Activated CD4-positive, alpha-beta memory T cell treated with anti-CD3 and anti-CD28 coated beads for 36 hours (primary cell): ENCODE results near the gene RERE. TPM values are rescaled to one million over a fixed set of nuclear protein-coding genes. Genes with fewer than 3 reads are reported as not detected.
A peak's percentile ranks its signal among the peaks of the same experiment; 100 is the strongest.

ENCODE experiments used
- CTCF ChIA-PET: fragments of 350-600 bp; sonication (Branson Sonifier 250); formaldehyde crosslinking; loops from one replicate; lab custom pipeline; 2021; ENCODE audit warnings: antibody characterized with exemption, inconsistent platforms; lab: Charles Lee
- POLR2A ChIA-PET: fragments of 350-600 bp; sonication (Branson Sonifier 250); formaldehyde crosslinking; loops from one replicate; lab custom pipeline; 2021; ENCODE audit warnings: antibody characterized with exemption; lab: Charles Lee
- DNase-seq: peaks from one replicate; pipeline ENCODE4 v3.0.0-alpha.2; 2020
- H3K27ac Mint-ChIP-seq: one replicate; pipeline ENCODE4 v1.8.0; 2021; ENCODE audit warnings: mixed read lengths
- H3K27me3 Mint-ChIP-seq: one replicate; pipeline ENCODE4 v1.8.0; 2021; ENCODE audit warnings: mixed read lengths
- H3K36me3 Mint-ChIP-seq: one replicate; pipeline ENCODE4 v1.8.0; 2021; ENCODE audit warnings: mixed read lengths
- H3K4me1 Mint-ChIP-seq: one replicate; pipeline ENCODE4 v1.8.0; 2021; ENCODE audit warnings: low read depth, mixed read lengths
- H3K4me3 Mint-ChIP-seq: one replicate; pipeline ENCODE4 v1.8.0; 2021; ENCODE audit warnings: mild to moderate bottlenecking, mixed read lengths
- H3K9me3 Mint-ChIP-seq: one replicate; pipeline ENCODE4 v1.8.0; 2021; ENCODE audit warnings: mixed read lengths
- intact Hi-C: fragments of 100-400 bp; cut with micrococcal nuclease; formaldehyde crosslinking; loops from one replicate; pipeline ENCODE4 v1.15.1; 2023
- total RNA-seq, 2 experiments: library from RNA; stranded (reverse); gene quantifications; one replicate each; pipeline ENCODE4 v1.2.3, GENCODE V29; 2021

The RERE gene
- total RNA-seq, 2 experiments from 2014 or later: 45.0 to 50.5 TPM

GRCh38 chr1:8572106-8572505, 245.3 kb downstream of the RERE start:
- Mint-ChIP-seq H3K27ac (no peak overlapping the region), H3K4me3 (no peak overlapping the region), H3K9me3 (no peaks in the 10 kb centered on the region), H3K36me3 (no peaks in the 10 kb centered on the region), H3K4me1 (no peaks in the 10 kb centered on the region), H3K27me3 (no peaks in the 10 kb centered on the region)
- DNase-seq: no peak
- ChIA-PET CTCF (interaction anchor here (1.1 to 3.4 kb wide), 3 partner anchors 11 to 154 kb away, joined by 3 to 29 read pairs (median 9); no protein-coding TSS in a partner anchor), POLR2A (no interaction called here)
- intact Hi-C loops: no loop called here

- Mint-ChIP-seq H3K27ac (no peak overlapping the region), H3K27me3 (no peaks in the 10 kb centered on the region), H3K36me3 (no peaks in the 10 kb centered on the region), H3K9me3 (no peaks in the 10 kb centered on the region), H3K4me3 (no peak overlapping the region), H3K4me1 (no peaks in the 10 kb centered on the region)
- POLR2A ChIA-PET: no interaction called here
- intact Hi-C loops: no loop called here
- DNase-seq: no peak
- CTCF ChIA-PET: interaction anchor here (0.7 to 3.6 kb wide), 9 partner anchors 10 to 278 kb away, joined by 3 to 29 read pairs (median 7); no protein-coding TSS in a partner anchor
Measured at GRCh38 chr1:8571200-8571984, 246.0 kb downstream of the RERE start.

- no peak for DNase-seq
- intact Hi-C loops: no loop called here
- no peaks in the 10 kb centered on the region for H3K9me3 Mint-ChIP-seq
- H3K4me3 Mint-ChIP-seq: no peak overlapping the region
- POLR2A ChIA-PET: no interaction called here
- no peaks in the 10 kb centered on the region for H3K36me3 Mint-ChIP-seq
- CTCF ChIA-PET: interaction anchor here (0.7 to 3.6 kb wide), 8 partner anchors 9 to 279 kb away, joined by 3 to 29 read pairs (median 7); no protein-coding TSS in a partner anchor
- peaks cover 6% of the 10 kb centered on the region for H3K4me1 Mint-ChIP-seq
- no peak overlapping the region for H3K27ac Mint-ChIP-seq
- H3K27me3 Mint-ChIP-seq: no peaks in the 10 kb centered on the region
Measured at GRCh38 chr1:8570465-8570864, 247.0 kb downstream of the RERE start.

- Mint-ChIP-seq H3K4me3 (no peak overlapping the region), H3K36me3 (no peaks in the 10 kb centered on the region), H3K4me1 (peaks cover 6% of the 10 kb centered on the region), H3K27me3 (no peaks in the 10 kb centered on the region), H3K9me3 (no peaks in the 10 kb centered on the region), H3K27ac (no peak overlapping the region)
- ChIA-PET CTCF (interaction anchor here (0.9 to 3.6 kb wide), 7 partner anchors 8 to 280 kb away, joined by 3 to 29 read pairs (median 9); no protein-coding TSS in a partner anchor), POLR2A (interaction anchor here (0.6 kb wide), 1 partner anchor 566 kb away, joined by 6 read pairs; no protein-coding TSS in a partner anchor)
- DNase-seq: no peak
- intact Hi-C loops: no loop called here
Measured at GRCh38 chr1:8569242-8569641, 248.2 kb downstream of the RERE start.

- no peak for DNase-seq
- H3K4me3 Mint-ChIP-seq: no peak overlapping the region
- peaks cover 7% of the 10 kb centered on the region for H3K4me1 Mint-ChIP-seq
- POLR2A ChIA-PET: interaction anchor here (0.6 kb wide), 1 partner anchor 566 kb away, joined by 6 read pairs; no protein-coding TSS in a partner anchor
- H3K27ac Mint-ChIP-seq: no peak overlapping the region
- H3K36me3 Mint-ChIP-seq: no peaks in the 10 kb centered on the region
- intact Hi-C loops: no loop called here
- CTCF ChIA-PET: interaction anchor here (0.9 to 3.6 kb wide), 7 partner anchors 7 to 280 kb away, joined by 3 to 29 read pairs (median 9); no protein-coding TSS in a partner anchor
- no peaks in the 10 kb centered on the region for H3K27me3 Mint-ChIP-seq
- no peaks in the 10 kb centered on the region for H3K9me3 Mint-ChIP-seq
Measured at GRCh38 chr1:8568837-8569236, 248.6 kb downstream of the RERE start.

GRCh38 chr1:8567146-8567545, 250.3 kb downstream of the RERE start:
- Mint-ChIP-seq H3K4me1 (peaks cover 20% of the 10 kb centered on the region), H3K4me3 (no peak overlapping the region), H3K27me3 (no peaks in the 10 kb centered on the region), H3K36me3 (no peaks in the 10 kb centered on the region), H3K27ac (no peak overlapping the region), H3K9me3 (no peaks in the 10 kb centered on the region)
- intact Hi-C loops: no loop called here
- POLR2A ChIA-PET: no interaction called here
- CTCF ChIA-PET: interaction anchor here (2.8 kb wide), 1 partner anchor 159 kb away, joined by 13 read pairs; no protein-coding TSS in a partner anchor
- no peak for DNase-seq

GRCh38 chr1:8565802-8566201, 251.6 kb downstream of the RERE start:
- ChIA-PET CTCF (interaction anchor here (1.3 to 6.4 kb wide), 3 partner anchors 106 to 283 kb away, joined by 10 to 127 read pairs (median 89); no protein-coding TSS in a partner anchor), POLR2A (no interaction called here)
- intact Hi-C loops: no loop called here
- H3K4me1 Mint-ChIP-seq: peaks cover 26% of the 10 kb centered on the region
- H3K27ac Mint-ChIP-seq: no peak overlapping the region
- DNase-seq: no peak
- no peaks in the 10 kb centered on the region for H3K9me3 Mint-ChIP-seq
- H3K27me3 Mint-ChIP-seq: no peaks in the 10 kb centered on the region
- no peaks in the 10 kb centered on the region for H3K36me3 Mint-ChIP-seq
- no peak overlapping the region for H3K4me3 Mint-ChIP-seq

GRCh38 chr1:8563944-8564537, 253.4 kb downstream of the RERE start:
- Mint-ChIP-seq H3K27ac (no peak overlapping the region), H3K4me1 (peaks cover 39% of the 10 kb centered on the region), H3K9me3 (no peaks in the 10 kb centered on the region), H3K27me3 (no peaks in the 10 kb centered on the region), H3K4me3 (no peak overlapping the region), H3K36me3 (no peaks in the 10 kb centered on the region)
- DNase-seq: no peak
- CTCF ChIA-PET: interaction anchor here (1.3 to 6.4 kb wide), 3 partner anchors 108 to 285 kb away, joined by 10 to 127 read pairs (median 89); no protein-coding TSS in a partner anchor
- intact Hi-C loops: no loop called here
- POLR2A ChIA-PET: no interaction called here

- ChIA-PET CTCF (interaction anchor here (1.2 to 6.4 kb wide), 7 partner anchors 40 to 286 kb away, joined by 3 to 127 read pairs (median 18); no protein-coding TSS in a partner anchor), POLR2A (no interaction called here)
- H3K4me1 Mint-ChIP-seq: peaks cover 39% of the 10 kb centered on the region
- no peaks in the 10 kb centered on the region for H3K9me3 Mint-ChIP-seq
- DNase-seq: no peak
- H3K36me3 Mint-ChIP-seq: no peaks in the 10 kb centered on the region
- H3K4me3 Mint-ChIP-seq: no peak overlapping the region
- intact Hi-C loops: no loop called here
- peak overlapping the region; percentile 29 for H3K27ac Mint-ChIP-seq
- H3K27me3 Mint-ChIP-seq: no peaks in the 10 kb centered on the region
Measured at GRCh38 chr1:8562881-8563865, 254.3 kb downstream of the RERE start.

- ChIA-PET CTCF (interaction anchor here (0.6 to 6.4 kb wide), 25 partner anchors 8 to 287 kb away, joined by 3 to 127 read pairs (median 7); no protein-coding TSS in a partner anchor), POLR2A (no interaction called here)
- intact Hi-C loops: no loop called here
- H3K36me3 Mint-ChIP-seq: no peaks in the 10 kb centered on the region
- peaks cover 39% of the 10 kb centered on the region for H3K4me1 Mint-ChIP-seq
- H3K9me3 Mint-ChIP-seq: no peaks in the 10 kb centered on the region
- H3K4me3 Mint-ChIP-seq: no peak overlapping the region
- no peak for DNase-seq
- H3K27me3 Mint-ChIP-seq: no peaks in the 10 kb centered on the region
- H3K27ac Mint-ChIP-seq: no peak overlapping the region
Measured at GRCh38 chr1:8562222-8562621, 255.2 kb downstream of the RERE start.
